Measurements from ENCODE around the gene TNFRSF14.

DNA sequence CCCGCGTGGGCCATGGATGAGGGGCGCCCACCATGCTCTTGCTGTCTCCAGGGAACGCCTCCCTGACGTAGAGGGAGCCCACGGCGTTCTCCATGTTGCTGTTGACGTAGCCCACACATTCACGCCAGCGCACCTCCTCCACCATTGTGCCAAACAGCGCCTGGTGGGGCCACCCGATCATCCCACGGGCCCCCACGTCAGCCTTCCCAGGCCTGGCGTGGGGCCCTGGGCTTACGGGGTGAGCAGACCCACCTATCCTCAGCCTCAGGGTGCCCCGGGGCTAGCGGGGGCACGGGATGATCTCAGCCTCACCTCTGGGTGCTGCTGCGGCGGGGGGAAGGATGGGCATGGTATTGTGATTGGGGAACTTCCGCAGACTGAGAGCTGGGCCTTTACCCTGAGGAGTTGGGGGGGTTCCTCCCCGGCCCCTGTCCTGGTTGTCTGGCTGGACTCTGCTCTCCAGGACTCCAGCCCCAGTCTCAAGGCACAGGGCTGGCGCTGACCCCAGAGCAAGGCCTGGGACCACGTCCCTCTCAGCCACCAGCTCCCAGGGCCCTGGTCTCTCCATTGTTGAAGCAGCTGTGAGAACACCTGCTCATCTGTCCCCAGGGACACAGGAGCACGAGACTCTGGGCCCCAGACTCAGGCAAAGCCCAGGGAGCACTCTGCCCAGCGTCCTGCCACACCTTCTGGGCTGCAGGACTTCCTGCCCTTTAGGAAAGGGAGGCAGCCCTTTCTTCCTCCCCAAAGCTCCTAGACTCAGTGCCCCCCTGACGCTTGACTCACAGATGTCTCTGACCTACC lies 40.6 kb downstream of the TNFRSF14 start:
- TF ChIP-seq RFX5 (IDR thresholded peaks at IDR 0.05; ENCODE audit: low read depth, low read length): no peak
- no peak for TF ChIP-seq EZH2 (IDR thresholded peaks at IDR 0.05; ENCODE audit: borderline replicate concordance, low read depth, low read length)
- TF ChIP-seq, protein P1, sequence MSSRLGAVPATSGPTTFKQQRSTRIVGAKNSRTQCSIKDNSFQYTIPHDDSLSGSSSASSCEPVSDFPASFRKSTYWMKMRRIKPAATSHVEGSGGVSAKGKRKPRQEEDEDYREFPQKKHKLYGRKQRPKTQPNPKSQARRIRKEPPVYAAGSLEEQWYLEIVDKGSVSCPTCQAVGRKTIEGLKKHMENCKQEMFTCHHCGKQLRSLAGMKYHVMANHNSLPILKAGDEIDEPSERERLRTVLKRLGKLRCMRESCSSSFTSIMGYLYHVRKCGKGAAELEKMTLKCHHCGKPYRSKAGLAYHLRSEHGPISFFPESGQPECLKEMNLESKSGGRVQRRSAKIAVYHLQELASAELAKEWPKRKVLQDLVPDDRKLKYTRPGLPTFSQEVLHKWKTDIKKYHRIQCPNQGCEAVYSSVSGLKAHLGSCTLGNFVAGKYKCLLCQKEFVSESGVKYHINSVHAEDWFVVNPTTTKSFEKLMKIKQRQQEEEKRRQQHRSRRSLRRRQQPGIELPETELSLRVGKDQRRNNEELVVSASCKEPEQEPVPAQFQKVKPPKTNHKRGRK (tag; IDR thresholded peaks at IDR 0.05): no peak
- TF ChIP-seq ERF (CRISPR knock-in tag; IDR thresholded peaks at IDR 0.05): no peak
